ENCODE data around the gene BORCS6.
A peak's percentile ranks its signal among the peaks of the same experiment; 100 is the strongest.

The BORCS6 gene

GRCh38 chr17:8187517-8188262 lies 2.3 kb downstream of the BORCS6 start:
- Histone ChIP-seq H3K4me1 (ENCODE audit: control insufficient read depth, insufficient read depth, low read length) (peaks cover 15% of the 10 kb centered on the region), H3K9me3 (ENCODE audit: control insufficient read depth, low read length) (no peaks in the 10 kb centered on the region), H3K27ac (ENCODE audit: insufficient read depth, low read depth, low read length, poor library complexity, severe bottlenecking) (peak overlapping the region; percentile 11), H3K4me3 (ENCODE audit: insufficient read depth, low read depth, low read length) (peak overlapping the region; percentile 67), H3K36me3 (ENCODE audit: control insufficient read depth, insufficient read depth, low read length) (no peaks in the 10 kb centered on the region), H3K27me3 (ENCODE audit: control insufficient read depth, insufficient read depth, low read length, poor library complexity, severe bottlenecking) (peaks cover 21% of the 10 kb centered on the region)
- 3 to 4% methylated on average over 25 of the region's 25 CpGs for WGBS, 2 experiments

GRCh38 chr17:8186787-8187516 lies 3.0 kb downstream of the BORCS6 start:
- H3K27me3 ChIP-seq (ENCODE audit: control insufficient read depth, insufficient read depth, low read length, poor library complexity, severe bottlenecking): peaks cover 21% of the 10 kb centered on the region
- WGBS, 2 experiments: 0% methylated on average over 32 of the region's 32 CpGs
- peak overlapping the region; percentile 67 for H3K4me3 ChIP-seq (ENCODE audit: insufficient read depth, low read depth, low read length)
- H3K9me3 ChIP-seq (ENCODE audit: control insufficient read depth, low read length): no peaks in the 10 kb centered on the region
- H3K36me3 ChIP-seq (ENCODE audit: control insufficient read depth, insufficient read depth, low read length): no peaks in the 10 kb centered on the region
- peak overlapping the region; percentile 11 for H3K27ac ChIP-seq (ENCODE audit: insufficient read depth, low read depth, low read length, poor library complexity, severe bottlenecking)
- peaks cover 14% of the 10 kb centered on the region for H3K4me1 ChIP-seq (ENCODE audit: control insufficient read depth, insufficient read depth, low read length)

GRCh38 chr17:8186446-8186786 lies 3.6 kb downstream of the BORCS6 start:
- Histone ChIP-seq H3K4me1 (ENCODE audit: control insufficient read depth, insufficient read depth, low read length) (peaks cover 14% of the 10 kb centered on the region), H3K27me3 (ENCODE audit: control insufficient read depth, insufficient read depth, low read length, poor library complexity, severe bottlenecking) (peaks cover 21% of the 10 kb centered on the region), H3K9me3 (ENCODE audit: control insufficient read depth, low read length) (no peaks in the 10 kb centered on the region), H3K27ac (ENCODE audit: insufficient read depth, low read depth, low read length, poor library complexity, severe bottlenecking) (no peak overlapping the region), H3K4me3 (ENCODE audit: insufficient read depth, low read depth, low read length) (peak overlapping the region; percentile 67), H3K36me3 (ENCODE audit: control insufficient read depth, insufficient read depth, low read length) (no peaks in the 10 kb centered on the region)
- 0% methylated on average over 23 of the region's 23 CpGs for WGBS, 2 experiments

- H3K4me3 ChIP-seq (ENCODE audit: insufficient read depth, low read depth, low read length): peak overlapping the region; percentile 67
- H3K36me3 ChIP-seq (ENCODE audit: control insufficient read depth, insufficient read depth, low read length): no peaks in the 10 kb centered on the region
- peaks cover 14% of the 10 kb centered on the region for H3K4me1 ChIP-seq (ENCODE audit: control insufficient read depth, insufficient read depth, low read length)
- no peaks in the 10 kb centered on the region for H3K9me3 ChIP-seq (ENCODE audit: control insufficient read depth, low read length)
- H3K27ac ChIP-seq (ENCODE audit: insufficient read depth, low read depth, low read length, poor library complexity, severe bottlenecking): no peak overlapping the region
- H3K27me3 ChIP-seq (ENCODE audit: control insufficient read depth, insufficient read depth, low read length, poor library complexity, severe bottlenecking): peaks cover 21% of the 10 kb centered on the region
- 2 to 3% methylated on average over 44 of the region's 44 CpGs for WGBS, 2 experiments
Observed at GRCh38 chr17:8185582-8186445, 4.2 kb downstream of the BORCS6 start.

- Histone ChIP-seq H3K27me3 (ENCODE audit: control insufficient read depth, insufficient read depth, low read length, poor library complexity, severe bottlenecking) (no peaks in the 10 kb centered on the region), H3K4me1 (ENCODE audit: control insufficient read depth, insufficient read depth, low read length) (peaks cover 23% of the 10 kb centered on the region), H3K36me3 (ENCODE audit: control insufficient read depth, insufficient read depth, low read length) (no peaks in the 10 kb centered on the region), H3K27ac (ENCODE audit: insufficient read depth, low read depth, low read length, poor library complexity, severe bottlenecking) (no peak overlapping the region), H3K9me3 (ENCODE audit: control insufficient read depth, low read length) (no peaks in the 10 kb centered on the region), H3K4me3 (ENCODE audit: insufficient read depth, low read depth, low read length) (peak overlapping the region; percentile 63)
- 81 to 82% methylated on average over 19 of the region's 19 CpGs for WGBS, 2 experiments
Observed at GRCh38 chr17:8176998-8177731, 12.8 kb downstream of the BORCS6 start.

- H3K4me1 ChIP-seq (ENCODE audit: control insufficient read depth, insufficient read depth, low read length): peaks cover 23% of the 10 kb centered on the region
- no peaks in the 10 kb centered on the region for H3K9me3 ChIP-seq (ENCODE audit: control insufficient read depth, low read length)
- H3K27me3 ChIP-seq (ENCODE audit: control insufficient read depth, insufficient read depth, low read length, poor library complexity, severe bottlenecking): no peaks in the 10 kb centered on the region
- H3K36me3 ChIP-seq (ENCODE audit: control insufficient read depth, insufficient read depth, low read length): no peaks in the 10 kb centered on the region
- WGBS, 2 experiments: 6 to 7% methylated on average over 56 of the region's 56 CpGs
- H3K4me3 ChIP-seq (ENCODE audit: insufficient read depth, low read depth, low read length): peak within 1 kb of the TSS; percentile 63
- H3K27ac ChIP-seq (ENCODE audit: insufficient read depth, low read depth, low read length, poor library complexity, severe bottlenecking): peak within 1 kb of the TSS; percentile 85
Observed at GRCh38 chr17:8176197-8176940, 13.6 kb downstream of the BORCS6 start, which contains the start of gene TMEM107. Gene TMEM107 (minus strand): TSS chr17:8176380. CDS start chr17:8176286, 94 bp downstream.

- Histone ChIP-seq H3K36me3 (ENCODE audit: control insufficient read depth, insufficient read depth, low read length) (no peaks in the 10 kb centered on the region), H3K4me3 (ENCODE audit: insufficient read depth, low read depth, low read length) (peak overlapping the region; percentile 63), H3K9me3 (ENCODE audit: control insufficient read depth, low read length) (no peaks in the 10 kb centered on the region), H3K4me1 (ENCODE audit: control insufficient read depth, insufficient read depth, low read length) (peaks cover 23% of the 10 kb centered on the region), H3K27me3 (ENCODE audit: control insufficient read depth, insufficient read depth, low read length, poor library complexity, severe bottlenecking) (no peaks in the 10 kb centered on the region), H3K27ac (ENCODE audit: insufficient read depth, low read depth, low read length, poor library complexity, severe bottlenecking) (peak overlapping the region; percentile 33)
- 24 to 27% methylated on average over 11 of the region's 11 CpGs for WGBS, 2 experiments
Observed at GRCh38 chr17:8175795-8176196, 14.2 kb downstream of the BORCS6 start.

GRCh38 chr17:8173871-8174322 lies 16.1 kb downstream of the BORCS6 start:
- Histone ChIP-seq H3K9me3 (ENCODE audit: control insufficient read depth, low read length) (no peaks in the 10 kb centered on the region), H3K36me3 (ENCODE audit: control insufficient read depth, insufficient read depth, low read length) (no peaks in the 10 kb centered on the region), H3K4me3 (ENCODE audit: insufficient read depth, low read depth, low read length) (peak overlapping the region; percentile 56), H3K27me3 (ENCODE audit: control insufficient read depth, insufficient read depth, low read length, poor library complexity, severe bottlenecking) (no peaks in the 10 kb centered on the region), H3K27ac (ENCODE audit: insufficient read depth, low read depth, low read length, poor library complexity, severe bottlenecking) (peak overlapping the region; percentile 95), H3K4me1 (ENCODE audit: control insufficient read depth, insufficient read depth, low read length) (peaks cover 23% of the 10 kb centered on the region)
- WGBS, 2 experiments: 1 to 2% methylated on average over 14 of the region's 14 CpGs
